NCI-H524 (cell line): Measurements from ENCODE around the gene CCDC71L.

Experiments used
- DNase-seq, 2 experiments: peaks; one replicate each; lab custom pipeline; 2025; lab: John Stamatoyannopoulos, UW

The CCDC71L gene

DNA sequence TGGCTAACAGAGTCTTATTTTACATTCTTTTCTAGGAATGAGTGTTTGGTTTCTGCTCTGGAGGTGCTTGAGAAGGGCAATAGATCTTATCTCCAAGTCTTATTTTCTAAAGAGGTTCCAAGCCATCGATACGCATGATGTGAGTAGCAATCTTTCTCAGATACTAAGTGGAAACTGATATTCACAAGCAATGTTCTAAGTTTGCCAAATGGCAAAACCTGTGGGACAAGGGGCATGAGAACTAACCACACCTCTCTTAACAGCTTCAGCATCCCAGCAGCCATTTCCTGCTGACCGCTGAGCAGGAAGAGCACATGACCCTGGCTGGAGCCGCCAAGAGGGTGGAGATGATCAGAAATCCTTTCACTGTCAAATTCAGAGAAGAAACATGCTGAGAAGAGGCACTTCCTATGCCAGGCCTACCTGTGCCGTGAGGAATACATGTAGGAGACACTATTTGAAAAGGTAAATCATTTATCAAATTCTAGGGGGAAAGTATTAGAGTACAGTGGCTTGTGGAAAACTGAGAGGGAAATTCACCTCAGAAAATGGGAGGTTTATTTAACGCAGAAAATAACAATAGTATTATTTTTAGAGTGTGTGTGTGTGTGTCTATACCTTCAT lies 35.2 kb downstream of the CCDC71L start:
- DNase-seq = no peak

DNA sequence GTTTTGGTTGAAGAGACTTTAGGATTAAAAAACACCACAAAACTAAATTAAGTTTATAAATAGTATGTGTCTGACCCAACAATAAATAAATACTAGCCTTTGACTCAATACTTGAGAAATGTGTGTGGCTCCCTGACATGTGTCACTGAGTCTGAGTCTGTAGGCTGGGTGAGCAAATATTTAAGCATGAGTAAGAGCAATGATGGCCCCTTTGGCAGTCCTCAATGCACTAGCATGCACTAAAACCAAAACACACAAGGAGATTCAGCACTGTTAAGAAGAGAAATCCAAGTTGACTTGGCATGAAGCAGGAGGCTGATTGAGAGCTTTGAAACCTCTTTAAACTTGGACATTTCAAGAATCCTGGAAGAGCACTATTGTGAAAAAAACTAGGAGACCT lies 37.1 kb downstream of the CCDC71L start:
- no peak for DNase-seq

DNA sequence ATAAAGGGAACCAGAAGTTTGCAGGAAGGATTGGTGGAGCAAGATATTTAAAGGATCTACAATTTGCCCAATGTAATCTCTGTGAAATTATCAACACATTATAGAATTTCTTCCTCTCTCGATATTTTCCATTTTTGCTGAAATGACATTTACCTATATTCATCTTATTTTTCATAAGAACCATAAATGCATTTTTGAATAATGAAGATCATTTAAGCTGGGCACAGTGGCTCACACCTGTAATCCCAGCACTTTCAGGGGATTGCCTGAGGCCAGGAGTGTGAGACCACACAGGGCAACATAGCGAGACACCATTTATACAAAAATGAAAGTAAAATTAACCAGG lies 37.7 kb downstream of the CCDC71L start:
- no peak for DNase-seq

DNA sequence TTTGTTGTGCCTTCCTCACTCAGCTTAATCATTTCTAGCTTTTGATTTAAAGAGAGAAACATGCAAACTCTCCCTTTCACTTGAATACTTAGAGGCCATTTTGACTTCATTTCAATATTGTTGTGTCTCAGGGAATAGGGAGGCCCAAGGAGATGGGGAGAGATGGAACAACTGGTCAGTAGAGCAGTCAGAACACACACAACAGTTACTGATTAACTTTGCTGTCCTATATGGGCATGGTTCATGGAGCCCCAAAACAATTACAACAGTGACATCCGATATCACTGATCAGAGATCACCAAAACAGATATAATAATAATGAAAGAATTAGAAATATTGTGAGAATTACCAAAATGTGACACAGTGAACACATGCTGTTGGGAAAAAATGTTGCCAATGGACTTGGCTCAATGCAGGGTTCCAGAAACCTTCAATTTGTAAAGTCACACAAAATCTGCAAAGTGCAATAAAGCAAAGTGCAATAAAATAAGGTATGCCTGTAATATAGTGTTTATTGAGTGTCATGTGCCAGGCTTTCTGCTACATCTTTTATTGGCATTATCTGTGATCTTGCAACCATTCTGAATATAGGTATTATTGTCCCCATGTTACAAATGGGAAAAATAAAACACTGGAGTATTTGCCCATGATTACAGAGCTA lies 38.2 kb downstream of the CCDC71L start:
- DNase-seq = no peak

DNA sequence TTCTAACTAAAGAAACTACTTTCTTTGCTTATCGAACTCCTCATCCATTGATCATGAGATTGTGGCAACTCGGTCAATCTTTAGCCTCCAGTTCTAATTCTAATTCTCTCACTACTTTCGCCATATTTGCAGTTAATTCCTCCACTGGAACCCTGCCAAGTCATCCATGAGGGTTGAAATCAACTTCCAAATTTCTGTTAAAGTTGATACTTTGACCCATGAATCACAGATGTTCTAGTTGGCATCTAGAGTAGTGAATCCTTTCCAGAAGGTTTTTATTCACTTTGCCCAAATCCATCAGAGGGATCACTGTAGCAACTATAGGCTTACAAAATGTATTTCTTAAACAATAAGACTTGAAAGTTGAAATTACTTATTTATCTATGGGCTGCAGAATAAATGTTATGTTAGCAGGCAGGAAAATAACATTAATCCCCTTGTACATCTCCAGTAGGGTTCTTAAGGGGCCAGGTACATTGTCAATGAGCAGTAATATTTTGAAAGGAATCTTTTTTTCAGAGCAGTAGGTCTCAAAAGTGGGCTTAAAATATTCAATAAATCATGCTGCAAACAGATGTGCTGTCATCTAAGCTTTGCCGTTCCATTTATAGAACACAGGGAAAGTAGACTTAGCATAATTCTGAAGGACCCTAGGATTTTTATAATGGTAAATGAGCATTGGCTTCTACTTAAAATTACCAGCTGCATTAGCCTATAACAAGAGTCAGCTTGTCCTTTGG lies 39.4 kb downstream of the CCDC71L start:
- no peak for DNase-seq

DNA sequence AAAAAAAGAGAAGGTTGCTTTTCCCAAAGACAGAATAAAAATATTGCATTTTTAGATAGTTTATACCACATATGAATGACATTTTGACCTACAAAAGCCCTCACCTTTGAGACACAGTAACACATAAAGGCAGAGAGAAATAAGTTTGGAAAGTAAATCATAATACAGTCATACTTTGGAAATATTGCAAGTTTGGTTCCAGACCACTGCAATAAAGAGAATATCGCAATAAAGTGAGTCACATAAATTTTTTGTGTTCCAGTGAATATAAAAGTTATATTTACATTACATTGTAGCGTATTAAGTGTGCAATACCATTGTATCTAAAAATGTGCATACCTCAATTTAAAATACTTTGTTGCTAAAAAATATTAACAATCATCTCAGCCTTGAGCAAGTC lies 40.3 kb downstream of the CCDC71L start:
- no peak for DNase-seq

DNA sequence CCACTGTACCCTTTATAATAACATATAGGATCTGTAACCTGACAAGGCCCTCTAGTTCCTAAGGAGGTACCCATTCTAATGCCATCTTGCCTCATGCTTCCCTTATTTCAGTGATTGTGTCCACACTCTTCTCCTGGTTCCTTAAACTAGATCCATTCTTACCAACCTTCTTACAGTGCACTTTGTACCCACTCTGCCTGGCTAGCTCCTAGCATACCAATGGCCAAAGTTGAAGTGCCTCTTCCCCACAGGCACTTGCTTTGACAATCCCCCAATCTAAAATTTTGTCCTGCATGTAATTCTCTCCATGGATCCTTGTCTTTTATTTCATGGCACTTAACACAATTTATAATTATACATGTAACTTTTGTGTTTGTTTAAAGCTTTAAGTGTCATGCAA lies 40.9 kb downstream of the CCDC71L start:
- no peak for DNase-seq

DNA sequence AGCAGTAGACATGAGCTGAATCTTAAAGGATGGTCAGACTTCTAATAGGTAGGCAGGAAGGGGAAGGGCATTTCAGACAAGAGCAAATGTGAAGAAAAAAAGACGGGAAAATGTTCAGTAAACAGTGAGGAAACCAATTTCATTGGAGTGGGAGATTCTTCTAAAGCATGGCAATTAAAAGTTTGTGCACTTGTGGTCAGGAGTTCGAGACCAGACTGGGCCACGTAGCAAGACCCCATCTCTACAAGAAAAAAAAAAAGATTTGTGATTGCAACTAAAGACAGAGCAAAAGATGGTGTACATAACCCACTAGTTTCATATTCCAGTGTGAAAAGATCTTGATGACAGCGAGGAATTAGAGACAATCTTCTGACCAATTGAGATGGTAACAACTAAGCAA lies 41.7 kb downstream of the CCDC71L start:
- no peak for DNase-seq

DNA sequence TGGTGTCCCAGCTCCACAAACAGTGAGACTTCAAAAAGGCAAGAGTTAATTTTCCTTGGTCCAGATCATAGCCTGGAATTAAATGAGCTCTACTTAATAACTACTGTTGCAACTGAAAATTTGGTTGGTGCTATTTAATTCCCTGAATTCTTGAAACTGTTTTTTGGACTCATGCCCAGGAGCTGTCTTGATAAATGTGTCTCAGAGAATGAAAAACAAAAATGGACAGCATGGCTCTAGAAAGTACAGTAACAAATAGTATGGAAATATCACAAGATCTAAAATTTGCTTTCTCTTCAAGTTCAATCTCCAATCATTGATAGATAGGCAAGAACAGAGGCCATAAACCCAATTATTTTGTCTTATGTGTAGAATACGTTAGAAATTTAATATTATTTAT lies 42.5 kb downstream of the CCDC71L start:
- no peak for DNase-seq

DNA sequence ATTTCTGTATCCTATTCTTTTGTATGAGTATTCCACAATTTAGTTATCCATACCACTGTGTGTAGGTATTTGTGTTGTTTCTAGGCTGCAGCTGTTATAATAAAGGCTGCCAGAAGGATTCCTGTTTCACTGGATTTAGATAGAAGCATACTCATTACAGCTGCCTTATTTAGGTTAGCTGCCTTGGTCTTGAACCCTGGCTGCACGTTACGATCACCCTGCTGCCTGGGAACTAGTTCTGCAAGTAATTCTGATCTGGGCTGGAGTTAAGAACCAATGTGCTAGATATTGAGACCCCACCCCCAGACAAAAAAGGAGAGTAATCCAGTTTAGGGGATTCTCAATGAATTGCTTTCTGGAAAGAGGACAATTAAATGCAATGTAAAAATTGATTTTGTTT lies 43.1 kb downstream of the CCDC71L start:
- no peak for DNase-seq

DNA sequence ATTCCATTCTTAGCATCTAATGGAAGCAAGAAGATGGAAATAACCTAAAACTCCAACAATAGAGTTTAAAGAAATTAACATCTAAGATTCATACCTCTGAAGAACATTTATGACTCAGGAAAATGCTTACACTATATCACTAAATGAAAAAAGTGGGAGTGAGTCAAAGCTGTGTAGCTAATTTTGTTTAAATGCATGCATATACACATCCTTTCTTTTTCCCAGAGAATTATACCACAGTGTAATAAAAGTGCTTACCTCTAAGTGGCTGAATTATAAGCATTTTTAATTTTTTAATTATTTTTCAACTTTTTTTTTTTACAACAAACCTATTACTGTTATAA lies 44.3 kb downstream of the CCDC71L start:
- DNase-seq = no peak

DNA sequence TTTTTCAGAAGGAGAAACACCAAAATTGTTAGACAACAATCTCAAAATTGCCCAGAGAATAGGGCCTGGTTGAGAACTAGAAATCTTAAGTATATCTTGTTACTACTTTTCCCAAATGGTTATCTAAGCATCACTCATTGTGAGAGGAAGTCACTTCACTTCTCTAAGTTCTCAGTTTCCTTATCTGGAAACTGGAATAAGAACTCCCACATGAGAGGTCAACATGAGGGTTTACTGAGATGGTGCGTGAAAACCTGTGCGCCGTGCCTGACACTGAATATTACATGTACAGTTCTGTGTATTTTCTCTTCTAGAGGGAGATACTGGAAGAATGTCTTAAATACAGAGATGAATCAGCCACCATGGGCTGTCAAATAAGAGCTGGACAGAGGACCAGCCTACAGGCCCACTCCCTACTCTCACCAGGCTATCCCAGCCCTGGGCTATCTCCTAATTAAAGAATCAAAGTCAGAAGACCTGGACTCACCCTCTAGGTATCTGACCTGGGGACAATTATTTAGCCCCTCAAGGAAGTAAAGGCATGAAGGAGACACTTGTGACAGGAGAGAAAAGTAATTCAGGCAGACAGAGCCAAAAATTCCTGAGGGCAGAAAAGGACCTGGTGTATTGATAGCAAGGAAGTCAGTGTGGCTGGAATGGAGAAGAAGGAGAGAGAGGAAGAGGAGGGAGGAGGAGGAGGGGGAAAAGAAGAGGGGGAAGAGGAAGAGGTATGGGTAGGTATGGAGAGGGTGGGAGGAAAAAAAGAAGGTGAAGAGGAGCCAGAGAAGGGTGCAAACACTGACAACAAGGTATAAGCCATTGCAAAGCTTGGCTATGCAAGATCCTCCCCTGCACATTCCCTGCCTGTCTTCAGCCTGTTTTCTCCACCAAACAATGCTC lies 44.9 kb downstream of the CCDC71L start:
- DNase-seq = no peak

DNA sequence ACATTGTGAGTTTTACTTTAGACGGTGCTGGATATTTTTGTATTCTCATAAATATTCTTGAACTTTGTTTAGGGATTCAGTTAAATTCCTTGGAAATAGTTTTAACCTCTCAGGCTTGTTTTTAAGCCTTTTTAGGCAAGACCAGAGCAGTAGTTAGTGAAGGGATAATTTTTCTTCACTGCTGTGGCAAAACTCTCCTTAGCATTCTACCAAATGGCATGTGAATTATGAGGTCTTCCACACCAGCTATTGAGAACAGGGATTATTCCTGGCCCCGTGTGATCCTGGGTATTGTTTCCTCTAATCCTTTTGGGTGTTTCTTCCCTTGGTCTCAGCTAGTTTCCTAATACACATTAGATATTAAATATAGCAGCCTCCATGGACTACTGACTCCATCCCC lies 46.2 kb downstream of the CCDC71L start:
- no peak for DNase-seq

DNA sequence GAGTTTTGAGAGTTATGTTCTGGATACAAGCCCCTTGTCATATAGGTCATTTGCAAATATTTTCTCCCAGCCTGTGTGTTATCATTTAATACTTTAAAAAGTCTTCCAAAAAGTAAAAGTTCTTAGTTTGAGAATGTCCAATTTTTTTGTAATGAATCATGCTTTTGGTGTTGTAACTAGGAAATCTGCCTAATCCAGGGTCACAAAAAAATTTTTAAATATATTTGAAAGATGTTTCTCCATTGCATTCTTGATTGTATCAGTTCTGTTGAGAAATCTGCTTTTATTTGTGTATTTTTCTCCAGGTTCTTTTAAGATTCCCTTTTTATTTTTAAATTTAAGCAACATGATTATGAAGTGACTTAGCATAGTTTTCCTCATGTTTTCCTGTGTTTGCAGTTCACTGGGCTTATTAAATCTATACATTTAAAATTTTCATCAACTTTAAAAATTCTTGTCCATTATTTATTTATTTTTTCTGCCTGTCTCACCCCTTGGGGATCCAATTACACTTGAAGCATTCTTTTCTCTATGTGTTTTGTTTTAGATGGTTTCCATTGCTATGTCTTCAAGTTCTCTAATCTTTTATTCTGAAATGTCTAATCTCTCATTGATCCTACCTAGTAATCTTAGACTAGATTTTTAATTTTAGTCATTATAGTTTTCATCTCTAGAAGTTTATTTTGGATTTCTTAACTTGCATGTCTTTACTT lies 47.0 kb downstream of the CCDC71L start:
- DNase-seq = no peak

DNA sequence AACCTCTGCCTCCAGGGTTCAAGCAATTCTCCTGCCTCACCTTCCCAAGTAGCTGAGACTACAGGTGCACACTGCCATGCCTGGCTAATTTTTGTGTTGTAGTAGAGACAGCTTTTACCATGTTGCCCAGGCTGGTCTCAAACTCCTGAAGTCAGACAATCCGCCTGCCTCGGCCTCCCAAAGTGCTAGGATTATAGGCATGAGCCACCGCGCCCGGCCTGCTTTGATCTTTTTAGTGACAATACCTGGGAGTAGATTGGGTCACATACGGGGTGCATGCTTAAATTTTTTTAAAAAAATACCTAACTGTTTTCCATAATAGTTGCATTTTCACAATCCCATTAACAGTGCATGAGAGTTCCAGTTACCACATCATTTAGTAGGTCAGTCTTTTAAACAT lies 47.7 kb downstream of the CCDC71L start:
- no peak for DNase-seq

DNA sequence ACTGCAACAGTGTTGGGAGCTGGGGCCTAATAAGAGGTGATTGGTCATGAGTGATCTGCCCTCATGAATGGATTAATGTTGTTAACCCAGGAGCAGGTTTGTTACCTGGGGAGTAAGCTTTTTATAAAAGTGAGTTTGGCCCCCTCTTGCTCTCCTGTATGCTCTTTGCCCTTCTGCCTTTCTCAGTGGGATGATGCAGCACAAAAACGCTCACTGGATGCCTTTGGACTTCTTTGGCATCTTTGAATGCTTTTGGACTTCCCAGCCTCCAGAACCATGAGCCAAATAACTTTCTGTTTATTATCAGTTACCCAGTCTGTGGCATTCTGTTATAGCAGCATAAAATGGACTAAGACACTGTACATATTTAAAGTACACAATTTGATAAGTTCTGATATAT lies 48.5 kb downstream of the CCDC71L start:
- no peak for DNase-seq

DNA sequence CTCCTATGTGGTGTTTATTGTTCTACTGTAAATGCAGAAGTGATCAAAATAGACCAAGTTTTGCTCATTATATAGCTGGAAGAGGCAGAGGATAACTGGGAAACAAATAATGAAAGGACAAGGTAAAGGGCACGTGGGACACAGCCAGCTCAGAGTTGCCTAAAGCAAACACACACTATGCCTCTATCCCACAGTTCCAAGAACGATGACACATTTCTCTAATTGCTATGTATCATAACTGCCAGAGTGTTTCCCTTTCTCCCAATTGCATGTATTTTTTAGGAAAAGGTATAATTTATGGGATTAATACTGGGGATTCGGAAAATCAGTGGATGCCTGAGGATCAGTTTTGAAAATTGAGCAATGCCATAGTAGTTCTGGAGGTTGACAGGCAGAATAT lies 49.0 kb downstream of the CCDC71L start:
- no peak for DNase-seq

DNA sequence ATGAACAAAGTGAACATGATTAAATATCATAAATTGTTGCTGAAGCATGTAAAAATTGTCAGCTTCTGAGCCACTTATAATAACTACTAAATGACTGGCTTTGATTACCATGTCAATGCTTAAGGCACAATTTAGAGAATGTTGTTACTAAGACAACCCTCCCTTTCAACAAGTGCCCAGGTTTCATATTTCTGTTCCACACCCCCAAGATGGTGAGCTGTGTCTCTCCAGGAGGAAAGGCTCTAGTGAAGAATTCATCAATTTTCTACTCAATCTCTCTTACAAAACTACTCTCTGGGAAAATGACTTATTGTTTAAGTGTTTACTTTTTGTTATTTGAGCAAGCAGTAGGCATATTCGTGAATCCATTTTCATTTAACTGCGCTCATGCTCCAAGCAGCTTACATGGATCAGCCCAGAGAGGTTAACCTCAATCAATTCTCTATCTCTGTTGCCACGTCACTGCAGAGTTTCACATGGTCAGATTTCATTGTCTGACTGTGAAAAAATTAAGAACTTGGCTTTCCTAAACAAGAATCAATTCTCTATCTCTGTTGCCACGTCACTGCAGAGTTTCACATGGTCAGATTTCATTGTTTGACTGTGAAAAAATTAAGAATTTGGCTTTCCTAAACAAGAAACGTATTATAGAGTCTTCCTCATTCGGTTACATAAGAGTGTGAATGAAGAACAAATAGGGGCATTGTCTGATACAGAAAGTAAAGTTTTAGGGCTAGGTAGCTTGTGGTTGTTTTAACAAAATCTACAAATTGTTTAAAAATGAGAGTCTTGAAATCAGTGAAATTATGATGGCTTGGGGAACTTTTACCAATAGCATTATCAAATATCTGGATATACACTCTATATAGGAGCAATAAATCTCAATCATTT lies 49.7 kb downstream of the CCDC71L start:
- DNase-seq = no peak

DNA sequence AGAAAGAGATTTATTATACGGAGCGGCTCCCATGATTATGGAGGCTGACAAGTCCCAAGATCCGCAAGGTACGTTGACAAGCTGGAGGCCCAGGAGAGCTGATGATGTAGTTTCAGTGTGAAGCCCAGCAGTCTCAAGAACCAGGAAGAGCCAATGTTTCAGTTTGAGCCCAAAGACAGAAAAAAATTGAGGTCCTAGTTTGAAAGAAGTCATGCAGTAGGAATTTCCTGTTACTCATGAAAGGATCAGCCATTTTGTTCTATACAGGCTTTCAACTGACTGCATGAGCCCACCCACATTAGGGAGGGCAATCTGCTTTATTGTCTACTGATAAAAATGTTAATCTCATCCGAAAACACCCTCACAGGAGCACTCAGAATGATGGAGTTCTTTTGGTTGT lies 51.5 kb downstream of the CCDC71L start:
- DNase-seq = no peak

DNA sequence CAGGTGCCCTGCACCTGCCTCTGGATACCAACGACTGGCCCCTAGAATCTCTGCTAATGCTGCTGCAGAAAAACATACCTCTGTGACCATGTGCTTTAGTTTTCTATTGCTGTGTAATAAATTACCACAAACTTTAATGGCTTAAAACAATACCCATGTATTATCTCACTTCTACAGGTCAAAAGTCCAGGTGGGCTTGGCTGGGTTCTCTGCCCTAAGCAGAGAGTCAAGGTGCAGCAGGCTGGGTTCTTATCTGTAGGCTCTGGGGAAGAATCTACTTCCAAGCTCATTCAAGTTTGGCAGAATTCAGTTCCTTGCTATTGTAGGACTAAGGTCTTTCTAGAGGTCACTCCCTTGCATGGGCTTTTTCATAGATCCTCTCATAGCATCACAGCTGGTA lies 52.3 kb downstream of the CCDC71L start:
- DNase-seq = no peak
